Measurements from ENCODE around the gene TOGARAM2. TPM values are rescaled to one million over a fixed set of nuclear protein-coding genes. Genes with fewer than 3 reads are reported as not detected.
"Not testable (repeated sequence)": the region's sequence is repeated elsewhere in the genome, so short reads cannot be mapped to it uniquely, and the experiment has no call there.

The TOGARAM2 gene
- total RNA-seq, 2 experiments from 2014 or later: 9.6 TPM

DNA sequence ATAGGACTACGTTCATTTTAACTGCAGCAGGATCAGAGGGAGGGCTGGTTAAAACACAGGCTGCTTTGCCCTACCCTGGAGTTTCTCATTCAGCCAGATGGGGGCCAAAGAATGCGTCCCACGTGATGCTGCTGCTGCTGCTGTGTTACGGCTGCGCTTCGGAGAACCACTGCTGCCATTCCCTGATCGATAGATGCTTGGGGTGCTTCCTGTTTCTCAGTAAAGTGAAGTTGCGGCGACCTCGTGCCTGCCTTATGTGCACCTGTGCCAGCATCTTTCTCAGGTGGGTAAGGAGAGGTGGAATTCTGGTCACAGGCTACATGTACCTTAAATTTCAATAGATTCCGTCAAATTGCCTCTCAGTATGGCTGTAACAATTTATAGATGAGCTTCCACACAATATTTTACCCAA, 24.7 kb upstream of the TOGARAM2 start:
- ChIA-PET POLR2A (no interaction called here), CTCF (interaction anchor here (0.6 to 1.3 kb wide), 4 partner anchors 19 to 1524 kb away, joined by 3 read pairs; no protein-coding TSS in a partner anchor)
- peaks cover 3% of the 10 kb centered on the region for H3K4me1 Mint-ChIP-seq (ENCODE audit: low read depth)
- H3K27me3 Mint-ChIP-seq: no peaks in the 10 kb centered on the region
- H3K36me3 Mint-ChIP-seq: no peaks in the 10 kb centered on the region
- H3K4me3 Mint-ChIP-seq: no peak overlapping the region
- H3K27ac Mint-ChIP-seq: no peak overlapping the region
- DNase-seq: peak; percentile 41
- H3K9me3 Mint-ChIP-seq: no peaks in the 10 kb centered on the region
- intact Hi-C loops (cut with micrococcal nuclease): loop anchor here (5.0 to 10.0 kb wide), 3 partner anchors 361 to 886 kb away; no protein-coding TSS in a partner anchor

DNA sequence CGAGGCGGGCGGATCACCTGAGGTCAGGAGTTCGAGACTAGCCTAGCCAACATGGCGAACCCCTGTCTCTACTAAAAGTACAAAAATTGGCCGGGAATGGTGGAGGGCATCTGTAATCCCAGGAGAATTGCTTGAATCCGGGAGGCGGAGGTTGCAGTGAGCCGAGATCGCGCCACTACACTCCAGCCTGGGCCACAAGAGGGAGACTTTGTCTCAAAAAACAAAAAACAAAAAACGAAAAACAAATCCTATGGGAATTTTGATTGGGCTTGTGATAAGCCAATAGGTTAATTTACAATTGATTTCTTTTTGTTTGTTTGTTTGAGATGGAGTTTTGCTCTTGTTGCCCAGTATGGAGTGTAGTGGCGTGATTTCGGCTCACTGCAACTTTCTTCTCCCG, 24.2 kb upstream of the TOGARAM2 start:
- H3K9me3 Mint-ChIP-seq: no peaks in the 10 kb centered on the region
- DNase-seq: no peak
- H3K36me3 Mint-ChIP-seq: no peaks in the 10 kb centered on the region
- ChIA-PET CTCF (interaction anchor here (0.9 kb wide), 1 partner anchor 207 kb away, joined by 3 read pairs; no protein-coding TSS in a partner anchor), POLR2A (no interaction called here)
- no peak overlapping the region for H3K27ac Mint-ChIP-seq
- H3K4me1 Mint-ChIP-seq (ENCODE audit: low read depth): peaks cover 3% of the 10 kb centered on the region
- H3K4me3 Mint-ChIP-seq: no peak overlapping the region
- intact Hi-C loops (cut with micrococcal nuclease): loop anchor here (5.0 to 10.0 kb wide), 3 partner anchors 360 to 885 kb away; no protein-coding TSS in a partner anchor
- no peaks in the 10 kb centered on the region for H3K27me3 Mint-ChIP-seq

DNA sequence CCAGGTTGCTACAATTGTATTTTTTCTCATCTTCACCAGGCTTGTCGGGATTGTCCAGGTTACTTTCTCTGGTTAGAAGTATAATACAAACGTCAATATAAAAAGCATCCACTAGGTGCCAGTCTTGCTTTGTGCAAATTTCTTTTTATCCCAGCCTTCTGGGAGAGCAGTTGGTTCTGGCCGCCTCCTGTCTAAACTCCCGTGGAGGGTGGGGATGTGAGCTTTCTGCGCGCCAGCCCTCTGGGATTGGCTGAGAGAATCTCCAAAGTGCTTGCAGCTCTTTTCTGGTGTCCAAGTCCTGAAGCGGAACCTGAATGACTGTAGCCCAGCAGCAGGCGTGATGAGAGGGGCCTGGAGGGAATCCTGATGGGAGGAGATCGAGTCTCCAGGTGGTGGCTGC, 22.4 kb upstream of the TOGARAM2 start:
- Mint-ChIP-seq H3K4me1 (ENCODE audit: low read depth) (peaks cover 3% of the 10 kb centered on the region), H3K4me3 (no peak overlapping the region), H3K36me3 (no peaks in the 10 kb centered on the region), H3K27ac (no peak overlapping the region), H3K9me3 (no peaks in the 10 kb centered on the region), H3K27me3 (no peaks in the 10 kb centered on the region)
- intact Hi-C loops (cut with micrococcal nuclease): loop anchor here (1.0 to 10.0 kb wide), 5 partner anchors 57 to 884 kb away; no protein-coding TSS in a partner anchor
- ChIA-PET POLR2A (interaction anchor here (1.1 kb wide), 1 partner anchor 56 kb away, joined by 4 read pairs; no protein-coding TSS in a partner anchor), CTCF (interaction anchor here (0.6 to 2.1 kb wide), 18 partner anchors 9 to 255 kb away, joined by 3 to 14 read pairs (median 4); no protein-coding TSS in a partner anchor)
- DNase-seq: peak; percentile 40

DNA sequence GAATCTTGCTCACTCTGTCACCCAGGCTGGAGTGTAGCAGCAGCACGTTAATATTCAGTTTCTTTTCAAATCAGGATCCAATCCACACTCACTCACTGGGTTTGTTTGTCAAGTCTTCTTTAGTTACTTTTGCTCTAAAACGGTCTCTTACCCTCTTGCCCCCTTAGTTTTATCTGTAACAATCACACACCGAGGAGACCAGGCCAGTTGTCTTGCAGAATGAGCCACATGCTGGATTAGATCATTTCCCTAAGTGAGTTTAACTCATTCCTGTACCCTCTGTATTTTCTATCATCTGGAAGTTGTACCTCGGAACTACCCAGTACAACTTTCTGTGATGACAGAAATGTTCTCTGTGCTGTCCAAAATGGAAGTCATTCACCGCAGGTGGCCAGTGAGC, 20.7 kb upstream of the TOGARAM2 start:
- Mint-ChIP-seq H3K27me3 (no peaks in the 10 kb centered on the region), H3K27ac (peak overlapping the region; percentile 18), H3K4me3 (no peak overlapping the region), H3K36me3 (no peaks in the 10 kb centered on the region), H3K4me1 (ENCODE audit: low read depth) (peaks cover 3% of the 10 kb centered on the region), H3K9me3 (no peaks in the 10 kb centered on the region)
- DNase-seq: no peak
- ChIA-PET POLR2A (no interaction called here), CTCF (no interaction called here)
- intact Hi-C loops (cut with micrococcal nuclease): no loop called here

DNA sequence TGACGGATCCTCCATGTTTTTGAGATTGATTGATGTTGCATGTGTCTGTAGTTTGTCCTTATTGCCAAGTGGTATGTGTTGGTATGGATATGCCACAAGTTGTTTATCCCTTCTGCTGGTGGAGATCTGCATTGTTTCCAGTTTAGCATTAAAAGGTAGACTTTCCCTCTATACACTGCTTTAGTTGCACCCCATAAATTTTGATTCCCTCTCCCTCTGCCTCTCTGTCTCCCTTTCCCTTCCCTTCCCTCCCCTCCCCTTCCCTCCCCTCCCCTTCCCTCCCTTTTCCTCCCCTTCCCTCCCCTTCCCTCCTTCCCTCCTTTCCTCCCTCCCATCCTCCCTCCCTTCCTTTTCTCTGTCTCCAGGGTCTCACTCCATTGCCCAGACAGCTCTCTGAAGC, 18.6 kb upstream of the TOGARAM2 start:
- intact Hi-C loops (cut with micrococcal nuclease): no loop called here
- no peaks in the 10 kb centered on the region for H3K4me1 Mint-ChIP-seq (ENCODE audit: low read depth)
- no peak overlapping the region for H3K27ac Mint-ChIP-seq

DNA sequence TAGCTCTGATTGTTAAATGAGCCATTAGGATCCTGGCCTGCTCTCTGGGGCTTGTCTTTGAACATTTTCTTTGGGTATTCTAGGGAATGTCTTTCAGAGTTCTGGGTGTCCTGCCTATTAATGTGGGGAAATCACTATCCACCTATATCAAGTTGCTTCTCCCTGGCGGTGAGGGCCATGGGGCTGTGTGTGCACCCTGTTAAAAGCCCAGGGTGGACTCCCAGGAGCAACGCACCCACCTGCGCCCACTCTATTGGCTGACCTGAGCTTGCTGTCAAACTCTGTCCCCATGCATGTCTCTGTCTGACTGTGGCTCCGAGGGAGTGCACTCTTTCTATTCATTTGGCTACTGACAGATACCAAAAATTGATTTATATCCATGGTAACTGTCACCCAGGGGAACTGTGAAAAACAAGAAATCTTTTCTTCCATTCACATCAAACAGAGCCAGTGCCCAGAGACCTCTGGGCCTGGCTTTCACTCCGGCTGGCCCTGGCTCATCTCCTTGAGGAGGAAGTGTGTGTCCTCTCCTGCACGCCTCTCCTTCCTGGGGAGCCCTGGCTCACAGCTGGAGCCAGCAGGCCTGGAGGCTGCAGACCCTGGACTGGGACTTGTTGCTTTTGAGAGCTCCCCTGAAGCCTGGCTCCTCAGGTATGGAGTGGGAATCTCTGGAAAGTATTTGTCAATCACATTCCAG, 10.5 kb upstream of the TOGARAM2 start:
- CTCF ChIA-PET: no interaction called here

More for the DNA sequence above, 18.6 kb upstream of the TOGARAM2 start:
- no peaks in the 10 kb centered on the region for H3K27me3 Mint-ChIP-seq
- POLR2A ChIA-PET: no interaction called here
- no peak for DNase-seq
- no peak overlapping the region for H3K4me3 Mint-ChIP-seq
- CTCF ChIA-PET: no interaction called here
- no peaks in the 10 kb centered on the region for H3K9me3 Mint-ChIP-seq
- H3K36me3 Mint-ChIP-seq: no peaks in the 10 kb centered on the region

DNA sequence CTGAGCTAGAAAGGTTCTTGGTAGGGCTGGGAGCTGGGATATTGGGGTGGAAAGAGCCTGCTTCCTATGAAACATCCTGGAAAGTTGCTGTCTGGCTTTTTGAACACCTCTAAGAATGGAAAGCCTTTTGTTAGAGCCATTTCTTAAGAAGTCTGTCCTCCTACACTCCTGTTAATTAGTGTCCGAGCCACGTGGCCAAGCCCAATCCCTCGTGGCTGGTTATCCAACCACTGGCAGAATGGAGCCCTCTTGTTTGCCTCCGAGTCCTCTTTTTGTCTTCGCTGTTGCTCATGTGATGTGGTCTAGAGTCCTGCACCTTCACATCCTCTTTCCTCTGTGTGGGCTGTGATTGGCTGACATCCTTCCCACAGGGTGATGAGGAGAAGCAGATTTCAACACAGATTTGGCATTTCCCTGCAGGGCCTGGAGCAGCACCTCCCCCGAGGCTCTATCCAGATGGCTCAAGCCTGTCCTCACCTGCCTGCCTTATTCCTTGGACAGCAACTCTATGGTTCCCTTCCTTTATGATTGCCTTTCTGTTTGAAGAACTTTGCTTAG, 8.2 kb upstream of the TOGARAM2 start:
- Mint-ChIP-seq H3K36me3 (no peaks in the 10 kb centered on the region), H3K4me3 (no peak overlapping the region), H3K27ac (no peak overlapping the region), H3K27me3 (no peaks in the 10 kb centered on the region), H3K4me1 (ENCODE audit: low read depth) (peaks cover 12% of the 10 kb centered on the region), H3K9me3 (peaks cover 2% of the 10 kb centered on the region)
- POLR2A ChIA-PET: no interaction called here
- DNase-seq: peak; percentile 20
- CTCF ChIA-PET: interaction anchor here (1.0 kb wide), 1 partner anchor 43 kb away, joined by 3 read pairs; no protein-coding TSS in a partner anchor
- intact Hi-C loops (cut with micrococcal nuclease): no loop called here

More for the DNA sequence above, 10.5 kb upstream of the TOGARAM2 start:
- DNase-seq: no peak
- POLR2A ChIA-PET: no interaction called here
- Mint-ChIP-seq H3K4me1 (ENCODE audit: low read depth) (peaks cover 12% of the 10 kb centered on the region), H3K4me3 (no peak overlapping the region), H3K27ac (no peak overlapping the region), H3K27me3 (no peaks in the 10 kb centered on the region), H3K9me3 (peaks cover 2% of the 10 kb centered on the region), H3K36me3 (no peaks in the 10 kb centered on the region)
- intact Hi-C loops (cut with micrococcal nuclease): no loop called here

DNA sequence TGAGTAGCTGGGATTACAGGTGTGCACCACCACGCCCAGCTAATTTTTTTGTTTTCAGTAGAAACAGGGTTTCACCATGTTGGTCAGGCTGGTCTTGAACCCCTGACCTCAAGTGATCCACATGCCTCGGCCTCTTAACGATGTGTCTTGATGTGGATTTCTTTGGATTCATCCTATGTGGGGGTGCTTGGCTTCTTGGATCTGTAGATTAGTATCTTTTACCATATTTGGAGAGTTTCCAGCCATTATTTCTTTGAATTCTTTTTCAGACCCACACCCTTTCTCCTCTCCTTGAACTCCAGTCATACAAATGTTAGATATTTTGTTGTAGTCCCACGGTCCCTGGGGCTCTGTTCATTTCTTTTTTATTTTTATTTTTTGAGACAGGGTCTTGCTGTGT, 6.8 kb upstream of the TOGARAM2 start:
- Mint-ChIP-seq H3K4me1 (ENCODE audit: low read depth) (peaks cover 12% of the 10 kb centered on the region), H3K4me3 (no peak overlapping the region), H3K9me3 (peaks cover 2% of the 10 kb centered on the region), H3K36me3 (no peaks in the 10 kb centered on the region), H3K27me3 (no peaks in the 10 kb centered on the region), H3K27ac (no peak overlapping the region)
- ChIA-PET POLR2A (interaction anchor here (1.0 kb wide), 1 partner anchor 40 kb away, joined by 3 read pairs; no protein-coding TSS in a partner anchor), CTCF (no interaction called here)
- no peak for DNase-seq
- intact Hi-C loops (cut with micrococcal nuclease): no loop called here

DNA sequence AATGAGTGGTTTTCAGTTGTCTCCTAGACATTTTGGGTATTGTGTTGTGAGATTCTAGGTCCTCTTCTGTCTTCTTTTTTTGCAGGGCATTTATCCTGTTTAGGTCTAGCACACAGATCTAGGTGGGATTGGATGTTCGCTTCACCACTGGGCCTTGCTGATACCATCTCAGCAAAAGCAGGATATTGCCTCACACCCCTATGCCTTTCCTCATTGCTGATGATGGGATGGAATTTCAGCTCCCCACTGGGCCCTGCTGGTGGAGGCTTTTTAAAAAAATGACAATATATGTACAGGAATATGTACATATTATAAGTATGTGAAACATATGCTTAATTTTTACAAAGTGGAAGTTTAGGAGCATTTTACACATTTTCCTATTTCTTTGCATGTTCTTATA, 5.4 kb upstream of the TOGARAM2 start:
- intact Hi-C loops (cut with micrococcal nuclease): no loop called here
- no peak overlapping the region for H3K27ac Mint-ChIP-seq
- no peak overlapping the region for H3K4me3 Mint-ChIP-seq
- peaks cover 12% of the 10 kb centered on the region for H3K4me1 Mint-ChIP-seq (ENCODE audit: low read depth)
- peaks cover 2% of the 10 kb centered on the region for H3K9me3 Mint-ChIP-seq
- DNase-seq: no peak
- CTCF ChIA-PET: no interaction called here
- POLR2A ChIA-PET: no interaction called here
- no peaks in the 10 kb centered on the region for H3K36me3 Mint-ChIP-seq
- H3K27me3 Mint-ChIP-seq: no peaks in the 10 kb centered on the region

DNA sequence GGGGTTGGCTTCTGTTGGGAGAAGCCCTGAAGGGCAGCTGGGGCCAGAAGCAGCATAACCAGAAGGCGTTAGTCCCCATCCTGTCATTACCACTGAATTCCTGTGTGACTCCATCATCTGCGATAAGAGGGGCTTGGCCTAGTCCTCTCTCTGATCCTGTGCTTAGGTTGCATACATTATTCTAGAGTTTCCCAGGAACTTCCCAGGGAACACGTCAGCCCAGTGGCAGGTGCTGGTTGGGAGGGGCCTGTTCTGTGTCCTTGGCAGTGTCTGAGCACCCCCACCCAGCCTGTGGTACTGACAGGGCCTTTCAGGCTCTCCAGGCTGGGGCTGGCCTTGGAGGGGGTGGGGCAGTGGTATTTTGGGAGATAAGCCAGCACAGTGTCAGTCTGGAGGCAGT, 4.5 kb upstream of the TOGARAM2 start:
- Mint-ChIP-seq H3K4me3 (no peak overlapping the region), H3K27me3 (no peaks in the 10 kb centered on the region), H3K36me3 (no peaks in the 10 kb centered on the region), H3K27ac (no peak overlapping the region), H3K4me1 (ENCODE audit: low read depth) (peaks cover 12% of the 10 kb centered on the region), H3K9me3 (peaks cover 2% of the 10 kb centered on the region)
- CTCF ChIA-PET: interaction anchor here (0.6 kb wide), 1 partner anchor 259 kb away, joined by 5 read pairs; no protein-coding TSS in a partner anchor
- no peak for DNase-seq
- intact Hi-C loops (cut with micrococcal nuclease): no loop called here
- POLR2A ChIA-PET: no interaction called here

DNA sequence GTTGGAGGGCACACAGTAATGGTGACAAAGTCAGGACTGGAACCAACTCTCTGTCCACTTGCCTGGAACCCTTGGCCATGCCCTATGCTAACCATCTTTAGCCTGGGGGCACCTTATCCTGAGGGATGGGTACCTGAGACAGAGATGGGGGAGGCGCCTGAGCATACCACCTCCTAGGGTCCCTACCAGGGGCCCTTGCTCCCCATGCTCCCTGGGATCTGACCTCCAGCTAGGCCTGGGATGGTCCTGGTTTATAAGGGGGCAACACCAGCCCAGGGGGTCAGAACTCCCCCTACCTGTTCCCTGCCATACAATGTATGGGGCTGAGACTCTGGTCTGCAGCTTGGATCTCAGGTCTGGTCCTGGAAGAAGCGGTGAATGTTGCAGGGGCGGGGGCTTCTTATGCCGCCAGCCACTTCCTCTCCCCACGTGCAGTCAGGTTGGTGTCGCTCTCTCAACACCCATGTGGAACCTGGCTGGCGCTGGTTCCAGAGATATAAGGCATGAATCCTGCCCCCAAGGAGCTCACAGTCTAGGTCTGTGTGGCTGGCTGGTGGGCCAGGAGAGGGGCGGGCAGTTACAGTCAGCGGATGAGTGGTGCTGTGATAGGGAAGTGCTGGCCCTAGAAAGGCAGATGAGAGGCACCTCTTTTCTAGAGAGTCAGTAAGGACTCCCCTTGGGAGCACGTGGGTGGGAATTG, 3.8 kb upstream of the TOGARAM2 start:
- Mint-ChIP-seq H3K27me3 (no peaks in the 10 kb centered on the region), H3K36me3 (no peaks in the 10 kb centered on the region), H3K9me3 (peaks cover 2% of the 10 kb centered on the region), H3K27ac (no peak overlapping the region), H3K4me3 (no peak overlapping the region), H3K4me1 (ENCODE audit: low read depth) (peaks cover 12% of the 10 kb centered on the region)
- DNase-seq: no peak
- ChIA-PET POLR2A (no interaction called here), CTCF (no interaction called here)
- intact Hi-C loops (cut with micrococcal nuclease): no loop called here

DNA sequence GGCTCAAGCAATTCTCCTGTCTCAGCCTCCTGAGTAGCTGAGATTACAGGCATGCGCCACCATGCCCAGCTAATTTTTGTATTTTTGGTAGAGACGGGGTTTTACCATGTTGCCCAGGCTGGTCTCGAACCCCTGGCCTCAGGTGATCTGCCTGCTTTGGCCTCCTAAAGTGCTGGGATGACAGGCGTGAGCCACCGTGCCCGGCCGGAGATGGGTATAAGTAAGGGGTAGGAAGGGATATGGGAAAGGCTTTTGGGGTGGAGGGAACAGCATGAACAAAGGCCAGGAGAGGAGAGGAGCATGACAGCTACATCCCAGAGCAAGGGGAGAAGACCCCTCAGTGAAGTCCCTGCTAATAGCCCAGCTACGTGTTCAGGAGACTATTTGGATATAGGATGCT, 3.1 kb upstream of the TOGARAM2 start:
- intact Hi-C loops (cut with micrococcal nuclease); H3K4me1 Mint-ChIP-seq (ENCODE audit: low read depth); H3K27me3 Mint-ChIP-seq; POLR2A ChIA-PET; H3K9me3 Mint-ChIP-seq; DNase-seq; H3K4me3 Mint-ChIP-seq; H3K36me3 Mint-ChIP-seq; H3K27ac Mint-ChIP-seq: not testable (repeated sequence)
- CTCF ChIA-PET: interaction anchor here (1.2 kb wide), 1 partner anchor 35 kb away, joined by 3 read pairs; no protein-coding TSS in a partner anchor
